NCI-H146 treated with DMSO at 0.1 percent for 48 hours (cell line): Measurements from ENCODE around the gene TMEM252.

Experiments
- DNase-seq: peaks from one replicate; lab custom pipeline; 2025; ENCODE audit not compliant: unreplicated experiment; lab: John Stamatoyannopoulos, UW

TMEM252 gene

DNA sequence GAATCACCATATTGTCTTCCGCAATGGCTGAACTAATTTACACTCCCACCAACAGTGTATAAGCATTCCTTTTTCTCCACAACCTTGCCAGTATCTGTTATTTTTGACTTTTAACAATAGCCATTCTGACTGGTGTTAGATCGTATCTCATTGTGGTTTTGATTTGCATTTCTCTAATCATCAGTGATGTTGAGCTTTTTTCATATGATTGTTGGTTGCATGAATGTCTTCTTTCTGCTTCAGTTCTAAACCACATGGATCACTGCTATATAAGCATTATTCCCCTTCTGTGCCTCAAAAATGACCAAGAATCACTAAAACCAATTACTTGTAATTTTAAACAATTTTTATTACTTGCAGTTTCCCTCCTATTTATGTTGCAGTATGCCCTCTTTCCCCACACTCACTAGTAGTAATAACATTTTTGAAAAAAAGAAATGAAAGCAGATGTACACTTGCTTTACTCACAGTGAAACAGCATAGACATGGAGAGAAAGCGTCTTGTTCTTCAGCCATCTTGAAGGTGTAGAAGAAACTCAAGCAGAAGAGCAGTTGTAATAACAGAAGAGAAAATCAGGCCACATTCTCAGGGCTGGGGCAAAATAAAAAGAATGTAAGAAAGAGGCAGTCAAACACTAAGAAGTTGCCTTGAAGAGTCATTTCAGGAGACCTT is 4.5 kb upstream of the TMEM252 start:
- no peak for DNase-seq

DNA sequence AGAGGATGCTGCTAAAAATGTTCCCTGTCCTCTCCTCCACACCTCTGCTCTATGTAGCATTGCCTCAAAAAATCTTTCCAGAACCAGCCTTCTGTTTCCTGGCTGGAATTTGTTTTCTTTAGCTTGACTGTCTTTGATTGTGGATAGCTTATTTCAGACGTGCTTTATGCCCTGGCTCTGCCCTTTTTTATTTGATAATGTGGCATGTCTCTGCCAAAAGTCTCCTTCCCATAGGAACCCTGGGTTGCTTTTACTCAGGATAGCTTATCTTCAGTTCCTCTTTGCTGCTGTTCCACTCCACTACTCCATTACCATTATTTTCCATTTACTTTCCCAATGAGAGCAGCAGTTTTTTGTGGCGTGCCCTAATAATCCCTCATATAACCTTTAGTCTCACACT is 885 bp upstream of the TMEM252 start:
- no peak for DNase-seq

DNA sequence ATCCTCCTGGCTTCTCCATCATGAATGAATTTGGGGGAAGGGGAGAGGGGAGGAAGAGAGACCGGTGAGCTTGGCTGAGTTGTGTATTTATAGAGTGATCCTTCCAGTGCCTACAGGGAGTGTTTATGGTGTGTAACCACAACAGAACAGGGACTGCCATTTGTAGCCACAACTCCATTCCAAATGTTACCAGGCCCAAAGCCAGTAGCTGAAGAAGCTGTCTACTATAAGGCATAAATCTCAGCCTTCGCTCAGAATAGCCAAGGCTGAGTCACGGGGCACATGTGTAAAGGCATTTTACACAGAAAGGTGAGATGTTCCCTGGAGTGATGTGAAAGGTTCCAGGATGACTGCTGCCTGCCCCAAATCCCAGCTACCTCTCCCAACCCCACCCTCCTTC is 2.5 kb downstream of the TMEM252 start:
- DNase-seq: no peak

DNA sequence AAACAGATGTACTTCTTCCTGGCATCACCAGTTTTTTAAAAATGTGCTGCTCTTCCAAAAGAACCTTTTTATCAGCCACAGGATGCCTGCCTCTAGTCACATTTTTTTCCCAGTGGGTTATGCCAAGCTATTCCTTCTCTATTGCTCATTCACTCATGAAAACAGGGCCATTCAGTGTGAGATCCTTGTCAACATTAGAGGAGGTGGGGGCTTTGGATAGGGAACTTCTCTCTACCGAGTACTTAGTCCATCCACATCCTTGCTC is 3.1 kb downstream of the TMEM252 start:
- no peak for DNase-seq

DNA sequence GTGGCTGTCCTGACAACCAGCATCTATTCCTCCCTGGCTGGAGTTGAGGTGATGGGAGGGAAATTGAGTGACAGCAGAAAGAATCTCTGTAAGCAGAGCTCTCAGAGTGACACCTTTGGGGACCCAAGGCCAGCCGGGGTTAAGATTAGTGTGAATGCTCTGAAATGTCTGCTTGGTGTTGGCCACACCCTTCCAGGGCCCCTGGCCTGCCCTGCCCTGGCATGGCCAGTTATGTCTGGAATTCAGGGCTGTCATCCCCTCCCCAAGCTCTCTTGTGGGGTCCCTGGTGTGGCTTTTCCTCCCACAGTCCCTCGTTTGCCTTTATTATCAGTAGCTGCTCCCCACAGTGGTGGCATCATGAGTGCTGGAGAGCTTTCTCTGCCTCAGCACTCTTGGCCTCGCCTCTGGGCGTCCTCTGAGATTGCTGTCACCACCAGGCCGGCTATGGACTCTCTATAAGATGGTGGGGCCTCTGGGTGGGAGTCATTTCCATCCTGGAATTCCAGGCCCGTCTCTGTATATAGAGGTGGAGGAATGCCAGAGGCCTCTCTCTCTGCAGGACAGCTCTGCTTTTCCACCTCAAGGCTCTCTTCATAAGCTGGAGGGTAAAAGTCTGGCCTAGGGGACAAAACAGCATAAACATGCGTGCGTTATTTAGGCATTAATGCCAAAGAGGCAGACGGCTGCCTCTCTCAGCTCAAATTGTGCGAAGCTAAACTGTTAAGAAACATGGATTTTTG is 3.6 kb downstream of the TMEM252 start:
- no peak for DNase-seq

DNA sequence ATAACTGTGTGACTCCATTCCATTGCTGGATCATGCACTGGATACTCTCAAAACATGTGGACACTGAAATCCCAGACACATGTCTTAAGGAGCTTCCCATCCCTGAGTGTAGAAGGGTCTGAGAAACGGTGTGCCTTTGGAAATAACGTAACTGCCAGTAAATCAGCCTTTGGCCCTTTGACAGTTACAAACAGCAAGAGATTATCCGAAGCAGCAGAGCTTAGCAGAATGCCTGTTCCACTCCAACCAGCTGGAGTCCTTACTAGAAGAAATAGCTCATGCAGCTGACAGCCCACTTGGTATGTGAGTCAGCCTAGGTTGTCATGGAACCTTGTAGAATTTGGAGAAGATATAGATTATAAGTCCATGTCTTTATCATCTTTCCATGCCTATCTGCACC is 7.0 kb downstream of the TMEM252 start:
- no peak for DNase-seq

DNA sequence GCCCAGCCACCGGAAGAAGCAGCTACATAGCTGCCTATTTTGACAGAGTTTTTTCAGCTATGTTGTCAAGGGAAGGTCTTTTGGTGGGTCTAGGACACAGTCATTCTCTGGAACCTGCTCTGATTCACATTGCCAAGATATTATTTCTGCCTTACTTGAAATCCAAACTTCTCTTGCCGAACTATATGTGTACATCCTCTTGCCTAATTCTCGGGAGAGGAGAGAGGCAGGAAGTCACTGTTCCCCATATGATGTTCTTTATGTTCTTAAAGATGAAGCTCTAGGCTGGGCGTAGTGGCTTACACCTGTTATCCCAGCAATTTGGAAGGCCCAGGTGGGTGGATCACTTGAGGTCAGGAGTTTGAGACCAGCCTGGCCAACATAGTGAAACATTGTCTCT is 8.6 kb downstream of the TMEM252 start:
- DNase-seq: no peak

DNA sequence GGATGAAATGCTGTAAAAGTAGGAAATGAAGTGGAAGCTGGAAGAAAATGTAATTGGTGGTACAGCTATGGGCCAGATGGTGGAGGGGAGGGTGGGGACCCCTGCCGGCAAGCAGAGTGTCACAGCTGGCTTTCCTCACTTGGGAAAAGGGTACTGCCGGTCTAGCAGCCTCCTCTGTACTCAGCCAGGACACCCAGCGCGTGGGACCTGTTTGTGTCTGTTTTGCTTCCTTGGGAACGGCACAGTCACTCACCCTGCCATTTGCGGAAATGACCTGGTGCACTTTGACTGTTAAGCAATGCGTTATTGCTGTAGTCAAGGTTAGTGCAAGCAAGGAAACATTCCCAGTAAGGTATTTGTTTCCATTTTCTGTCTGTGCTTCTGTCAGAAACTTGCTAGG is 10.1 kb downstream of the TMEM252 start:
- no peak for DNase-seq

DNA sequence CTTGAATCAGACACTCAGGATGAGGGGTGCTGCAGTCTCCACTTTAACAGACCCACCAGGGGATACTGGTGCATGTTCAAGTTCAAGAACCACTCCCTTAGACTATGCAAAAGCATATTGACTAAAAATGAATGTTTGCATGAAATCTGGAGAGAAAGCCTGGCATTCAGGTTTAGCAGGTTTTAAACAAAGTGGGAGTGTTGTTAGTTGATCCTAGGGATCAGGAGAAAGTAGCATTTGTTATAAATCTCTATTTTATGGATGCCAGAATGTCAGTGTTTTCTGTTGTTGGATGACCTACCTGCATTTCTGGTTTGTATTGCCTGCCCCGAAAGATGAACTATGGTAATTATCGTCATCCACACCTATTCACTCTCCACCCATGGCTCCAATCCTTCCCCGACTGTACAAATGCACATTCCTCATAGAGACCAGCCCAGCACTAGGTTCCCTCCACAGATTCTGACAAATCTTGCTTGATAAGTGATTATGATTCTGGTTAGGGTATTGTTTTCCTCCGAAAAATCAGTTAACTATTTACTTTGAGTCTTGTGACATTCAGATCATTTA is 17.2 kb downstream of the TMEM252 start:
- no peak for DNase-seq

DNA sequence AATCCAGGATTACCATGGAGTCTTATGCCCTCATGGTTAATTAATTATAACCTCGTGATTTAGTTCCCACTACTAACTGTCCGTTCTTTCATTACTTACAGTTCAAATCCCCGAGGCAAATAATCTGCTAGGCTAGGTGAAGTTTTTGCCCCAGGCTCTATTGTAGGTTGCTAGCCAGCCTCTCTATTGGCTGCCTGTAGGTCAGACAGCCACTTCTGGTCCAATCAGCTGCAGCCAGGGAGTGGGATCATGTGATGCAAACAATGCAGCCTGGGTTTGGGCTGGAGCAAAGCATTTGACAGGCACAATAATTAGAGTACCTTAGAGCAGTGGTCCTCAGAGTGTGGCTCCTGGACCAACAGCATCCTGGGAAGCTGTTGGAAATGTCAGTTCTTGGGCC is 17.7 kb downstream of the TMEM252 start:
- DNase-seq: no peak

DNA sequence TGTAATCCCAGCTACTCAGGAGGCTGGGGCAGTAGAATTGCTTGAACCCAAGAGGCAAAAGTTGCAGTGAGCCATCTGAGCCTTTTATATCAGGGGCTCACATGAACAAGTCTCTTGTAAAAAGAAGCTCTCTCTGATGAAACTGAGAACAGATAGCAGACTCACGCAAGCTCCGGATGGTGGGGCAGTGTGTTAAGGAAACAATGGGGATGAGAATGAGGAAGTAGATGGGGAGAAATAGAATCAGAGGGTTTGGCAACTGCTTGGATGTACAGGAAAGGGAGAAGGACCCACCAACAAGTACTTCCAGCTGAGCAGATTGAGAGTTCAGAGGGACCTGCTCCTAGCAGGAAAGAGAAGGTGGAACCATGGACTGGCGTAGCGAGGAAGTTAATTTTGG is 18.6 kb downstream of the TMEM252 start:
- no peak for DNase-seq

DNA sequence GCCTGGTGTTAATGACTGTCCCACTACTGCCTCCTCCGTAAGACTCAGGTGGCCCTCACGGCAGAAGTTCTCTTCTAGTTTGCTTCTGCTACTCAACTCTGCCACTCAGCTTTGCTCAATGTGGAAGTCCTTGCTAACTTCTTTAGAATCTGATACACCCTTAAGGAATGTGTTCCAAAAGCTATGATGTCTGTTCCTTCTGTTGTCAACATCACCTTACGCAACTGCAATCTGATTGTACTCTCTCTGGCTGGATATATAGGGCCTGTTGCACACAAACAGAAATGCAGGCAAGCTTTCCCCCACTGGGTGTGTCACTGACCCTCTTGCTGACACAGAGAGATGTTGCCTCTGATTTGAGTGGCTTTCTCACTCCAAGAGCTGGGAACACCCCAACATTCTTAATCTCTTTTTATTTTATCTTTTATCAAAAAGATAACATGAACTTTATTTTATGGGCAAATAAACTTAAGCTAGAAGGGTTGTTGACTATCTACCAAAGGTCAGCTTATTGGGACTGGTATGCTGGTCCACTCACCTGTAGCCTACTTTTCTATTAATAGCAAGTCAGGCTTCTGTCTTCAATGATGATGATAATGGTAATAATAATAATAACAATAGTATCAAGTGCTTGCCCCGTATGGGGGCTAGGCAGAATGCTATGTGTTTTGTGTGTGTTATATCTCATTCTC is 25.2 kb downstream of the TMEM252 start:
- no peak for DNase-seq

DNA sequence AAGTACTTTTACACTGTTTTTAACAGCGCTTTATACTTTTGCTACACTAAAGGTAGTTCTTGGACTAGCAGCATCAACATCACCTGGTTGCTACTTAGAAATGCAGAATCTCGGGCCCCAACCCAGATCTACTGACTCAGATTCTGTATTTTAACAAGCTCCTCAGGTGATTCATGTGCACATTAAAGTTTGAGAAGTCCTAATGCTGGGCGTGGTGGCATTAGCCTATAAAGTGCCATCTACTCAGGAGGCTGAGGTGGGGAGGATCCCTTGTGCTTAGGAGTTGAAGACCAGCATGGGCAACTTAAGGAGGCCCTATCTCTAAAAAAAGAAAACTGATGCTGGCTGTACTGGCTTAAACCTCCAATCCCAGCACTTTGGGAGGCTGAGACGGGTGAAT is 26.7 kb downstream of the TMEM252 start:
- DNase-seq: no peak

DNA sequence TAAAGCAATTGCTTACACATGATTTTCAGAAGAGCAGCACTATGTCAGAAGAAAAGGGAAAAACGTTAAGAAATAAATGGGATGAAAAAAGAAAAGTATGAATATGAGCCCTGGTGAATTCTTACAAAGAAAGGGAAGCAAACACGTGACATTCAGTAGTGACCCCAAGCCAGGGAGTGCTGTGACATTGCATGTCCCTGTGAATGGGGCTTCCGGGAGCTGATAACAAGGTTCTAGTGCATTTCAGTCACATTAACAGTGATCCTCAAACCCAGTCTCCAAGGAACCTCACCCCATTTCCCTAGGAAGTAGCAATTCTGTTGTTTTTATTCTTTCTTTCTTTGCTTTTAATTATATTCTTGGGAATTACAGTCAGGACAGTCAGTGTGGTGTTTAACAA is 27.3 kb downstream of the TMEM252 start:
- DNase-seq: no peak

DNA sequence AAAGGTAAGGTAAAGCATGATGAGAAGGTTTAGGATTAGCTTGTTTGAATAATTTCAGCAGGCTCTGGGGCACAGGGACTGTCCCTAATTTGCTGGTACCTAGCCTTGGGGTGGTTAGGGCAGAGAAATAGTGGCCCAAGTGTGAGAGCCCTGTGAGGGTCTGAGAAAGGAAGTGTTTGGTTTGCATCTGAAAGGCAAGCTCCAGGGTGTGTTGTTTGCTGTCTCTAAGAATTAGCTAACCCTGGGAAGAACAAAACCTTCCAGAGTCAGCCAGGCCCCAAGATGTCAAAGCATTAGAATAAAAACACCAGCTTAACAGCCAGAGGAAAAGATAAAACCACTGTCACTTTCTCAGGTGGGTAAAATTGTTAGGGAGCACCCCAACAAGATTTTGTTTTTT is 31.0 kb downstream of the TMEM252 start:
- no peak for DNase-seq

DNA sequence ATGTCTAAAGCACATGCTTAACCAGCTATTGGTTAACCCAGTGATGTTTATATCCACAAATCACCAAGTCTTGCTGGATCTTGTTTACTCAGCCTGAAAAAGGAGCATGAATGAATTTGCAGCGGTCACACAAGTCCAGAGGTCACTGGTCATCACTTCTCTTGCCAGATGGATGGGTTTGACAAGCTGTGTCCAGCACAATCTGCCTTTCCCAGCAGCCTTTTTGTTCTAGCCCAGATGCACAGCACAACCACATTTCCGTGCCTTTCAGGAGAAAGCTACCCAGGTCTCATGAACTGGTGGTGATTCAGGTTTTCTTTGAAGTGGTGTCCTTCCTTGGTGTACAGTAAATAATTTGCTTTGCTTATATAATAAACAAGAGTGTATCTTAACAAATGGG is 32.1 kb downstream of the TMEM252 start:
- no peak for DNase-seq

DNA sequence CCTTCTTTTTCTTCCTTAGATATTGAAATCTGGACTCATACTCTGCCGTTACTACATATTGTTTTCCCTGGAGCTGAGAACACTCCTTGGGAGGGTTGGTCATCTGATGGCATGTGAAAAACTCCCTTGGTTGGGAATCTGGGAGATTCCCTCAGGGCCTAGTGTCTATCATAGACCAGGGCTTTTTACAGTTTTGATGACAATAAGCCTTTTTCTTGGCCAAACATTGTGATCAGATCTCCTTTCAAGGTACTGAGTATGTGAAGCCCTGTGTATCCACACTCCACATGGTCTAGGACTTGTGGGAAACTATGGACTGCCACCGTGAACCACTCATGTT is 32.9 kb downstream of the TMEM252 start:
- no peak for DNase-seq

DNA sequence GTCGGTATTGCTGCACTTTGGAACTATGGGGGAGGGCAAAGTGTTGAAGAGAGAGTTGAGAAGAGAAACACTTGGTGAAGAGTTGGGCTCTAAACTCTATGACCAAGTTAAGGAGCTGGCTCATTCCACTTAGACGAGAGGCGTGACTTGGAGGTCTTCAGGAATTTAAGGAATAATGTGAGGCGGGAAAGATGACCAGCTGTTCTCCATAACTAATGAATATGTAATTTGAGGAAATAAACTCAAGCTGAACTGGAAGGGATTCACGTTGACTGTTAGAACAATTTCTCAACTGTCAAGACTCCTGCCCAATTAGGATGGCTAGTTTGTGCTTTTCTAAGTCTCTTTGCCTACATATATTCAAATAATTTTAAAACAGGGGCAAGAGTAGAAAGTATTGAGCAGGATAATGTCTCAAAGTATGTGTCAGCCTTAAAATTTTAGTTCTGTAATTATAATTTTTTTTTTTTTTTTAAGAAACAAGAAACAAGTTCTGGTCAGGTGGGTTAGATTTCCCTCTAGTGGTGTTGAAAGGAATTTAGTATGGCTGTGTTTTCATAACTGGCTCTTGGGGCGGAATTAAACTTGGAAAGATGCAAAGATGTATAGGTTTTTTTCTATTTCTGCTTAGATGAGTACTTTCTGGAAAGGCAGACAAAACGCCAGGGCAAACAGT is 33.4 kb downstream of the TMEM252 start:
- no peak for DNase-seq

DNA sequence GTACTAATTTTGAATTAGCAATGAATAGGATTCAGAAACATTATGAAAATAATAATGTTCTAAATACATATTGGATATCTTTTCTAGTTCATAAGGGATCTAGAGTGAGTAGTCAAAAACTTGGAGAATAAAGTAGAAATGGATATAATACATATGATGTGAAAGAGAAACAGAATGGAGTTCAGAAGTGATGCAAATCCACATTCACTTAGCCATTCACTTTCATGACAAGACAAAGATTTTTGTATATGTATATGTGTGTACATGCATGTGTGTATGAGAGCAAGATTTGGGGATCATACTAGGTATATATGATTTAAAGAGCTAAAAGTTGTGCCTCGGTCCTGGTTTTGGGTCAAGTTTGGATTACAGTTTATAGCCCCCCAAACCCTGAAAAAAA is 34.1 kb downstream of the TMEM252 start:
- no peak for DNase-seq

DNA sequence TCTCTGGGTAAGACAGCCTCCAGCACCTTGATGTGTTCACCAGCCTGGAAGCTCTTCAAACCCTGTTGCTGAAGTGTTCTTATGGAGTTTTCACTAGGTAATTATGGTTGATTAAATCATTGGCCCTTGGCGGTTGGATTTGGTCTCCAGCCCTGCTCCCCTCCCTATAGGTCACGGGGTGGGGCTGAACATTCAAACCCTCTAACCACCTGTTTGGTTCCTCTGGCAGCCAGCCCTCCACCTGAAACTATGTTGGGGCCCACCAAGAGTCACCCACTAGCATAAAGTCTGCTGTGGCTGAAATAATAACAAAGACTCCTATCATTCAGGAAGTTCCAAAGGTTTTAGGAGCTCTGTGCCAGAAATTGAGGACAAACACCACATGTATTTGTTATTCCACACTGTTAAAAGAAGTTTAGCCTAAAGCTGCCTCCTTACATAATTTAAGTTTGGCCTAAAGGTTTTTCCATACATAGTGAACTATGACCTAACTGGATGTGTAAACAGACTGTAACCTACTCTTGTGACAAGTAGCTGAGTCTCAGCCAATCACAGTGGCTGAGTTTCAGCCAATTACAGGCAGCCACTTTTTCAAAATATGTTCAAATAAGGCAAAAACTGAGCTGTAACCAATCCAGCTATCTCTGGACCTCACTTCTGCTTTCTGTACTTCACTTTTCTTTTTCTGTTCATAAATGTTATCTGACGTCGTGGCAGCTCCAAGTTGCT is 34.8 kb downstream of the TMEM252 start:
- DNase-seq: no peak

DNA sequence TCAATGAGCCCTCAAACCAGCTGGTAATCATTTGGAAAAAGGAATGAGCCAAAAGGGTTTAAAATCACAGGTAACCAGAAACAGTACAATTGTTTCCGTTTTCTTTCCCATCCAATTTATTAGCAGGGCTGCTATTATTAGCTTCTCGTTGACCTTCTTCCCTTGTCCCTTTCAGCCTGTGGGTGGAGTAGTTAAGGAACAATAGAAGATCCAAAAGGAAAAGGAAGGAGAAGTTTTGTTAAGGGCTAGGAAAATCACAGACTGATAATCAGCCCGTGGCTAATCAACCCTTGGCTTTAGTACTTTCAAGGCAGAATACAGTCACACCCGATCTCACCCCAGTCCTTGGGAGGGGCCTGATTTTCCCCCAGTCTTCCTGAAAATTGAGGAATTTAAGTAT is 38.4 kb downstream of the TMEM252 start:
- no peak for DNase-seq
